ENCODE results near the gene PLCB4. TPM values are rescaled to one million over a fixed set of nuclear protein-coding genes. Genes with fewer than 3 reads are reported as not detected.

The PLCB4 gene
- total and polyA plus RNA-seq, 8 donors: 0.56 to 9.3 (median 2.3) TPM

- Histone ChIP-seq H3K27ac (no peak overlapping the region), H3K4me3 (no peak overlapping the region), H3K9me3 (no peaks in the 10 kb centered on the region), H3K27me3 (no peaks in the 10 kb centered on the region), H3K4me1 (no peaks in the 10 kb centered on the region), H3K36me3 (no peaks in the 10 kb centered on the region)
- DNase-seq (no peak), ATAC-seq (no peak), FAIRE-seq (no peak)
- intact Hi-C loops (cut with DNase I): no loop called here
- 57 to 79% methylated on average over 1 of the region's 1 CpG for WGBS, 2 donors
- TF ChIP-seq CTCF (IDR thresholded peaks at IDR 0.05): no peak
These were observed 131.7 kb downstream of the PLCB4 start for GRCh38 chr20:9200620-9201019.

GRCh38 chr20:9202420-9203080 lies 133.7 kb downstream of the PLCB4 start:
- Histone ChIP-seq H3K27me3 (no peaks in the 10 kb centered on the region), H3K4me1 (no peaks in the 10 kb centered on the region), H3K9me3 (no peaks in the 10 kb centered on the region), H3K27ac (no peak overlapping the region), H3K4me3 (no peak overlapping the region), H3K36me3 (no peaks in the 10 kb centered on the region)
- DNase-seq (no peak), FAIRE-seq (no peak), ATAC-seq (no peak)
- no peak for TF ChIP-seq CTCF (IDR thresholded peaks at IDR 0.05)
- 77 to 78% methylated on average over 3 of the region's 3 CpGs for WGBS, 2 donors
- intact Hi-C loops (cut with DNase I): no loop called here

- no peak for TF ChIP-seq CTCF (IDR thresholded peaks at IDR 0.05)
- DNase-seq (no peak), FAIRE-seq (no peak), ATAC-seq (no peak)
- no peaks in the 10 kb centered on the region for H3K36me3 ChIP-seq
- H3K27ac ChIP-seq: no peak overlapping the region
- H3K9me3 ChIP-seq: no peaks in the 10 kb centered on the region
- intact Hi-C loops (cut with DNase I): no loop called here
- H3K4me3 ChIP-seq: no peak overlapping the region
- H3K27me3 ChIP-seq: no peaks in the 10 kb centered on the region
- no peaks in the 10 kb centered on the region for H3K4me1 ChIP-seq
These were observed 134.2 kb downstream of the PLCB4 start for GRCh38 chr20:9203081-9203447.

GRCh38 chr20:9204979-9205378 lies 136.1 kb downstream of the PLCB4 start:
- 55 to 72% methylated on average over 5 of the region's 5 CpGs for WGBS, 2 donors
- H3K27me3 ChIP-seq: no peaks in the 10 kb centered on the region
- H3K36me3 ChIP-seq: no peaks in the 10 kb centered on the region
- no peak for FAIRE-seq
- no peak overlapping the region for H3K4me3 ChIP-seq
- no peaks in the 10 kb centered on the region for H3K4me1 ChIP-seq
- intact Hi-C loops (cut with DNase I): no loop called here
- DNase-seq: no peak
- no peak for TF ChIP-seq CTCF (IDR thresholded peaks at IDR 0.05)
- H3K9me3 ChIP-seq: no peaks in the 10 kb centered on the region
- no peak overlapping the region for H3K27ac ChIP-seq
- no peak for ATAC-seq

GRCh38 chr20:9206486-9206885 lies 137.6 kb downstream of the PLCB4 start:
- Histone ChIP-seq H3K9me3 (no peaks in the 10 kb centered on the region), H3K4me3 (no peak overlapping the region), H3K4me1 (no peaks in the 10 kb centered on the region), H3K27ac (no peak overlapping the region), H3K27me3 (no peaks in the 10 kb centered on the region), H3K36me3 (no peaks in the 10 kb centered on the region)
- ATAC-seq (no peak), FAIRE-seq (no peak), DNase-seq (no peak)
- intact Hi-C loops (cut with DNase I): no loop called here
- TF ChIP-seq CTCF (IDR thresholded peaks at IDR 0.05): no peak

Measured in pancreas (tissue), 10 donors.